ENCODE measurements around the gene GSTT4.

GSTT4 gene

DNA sequence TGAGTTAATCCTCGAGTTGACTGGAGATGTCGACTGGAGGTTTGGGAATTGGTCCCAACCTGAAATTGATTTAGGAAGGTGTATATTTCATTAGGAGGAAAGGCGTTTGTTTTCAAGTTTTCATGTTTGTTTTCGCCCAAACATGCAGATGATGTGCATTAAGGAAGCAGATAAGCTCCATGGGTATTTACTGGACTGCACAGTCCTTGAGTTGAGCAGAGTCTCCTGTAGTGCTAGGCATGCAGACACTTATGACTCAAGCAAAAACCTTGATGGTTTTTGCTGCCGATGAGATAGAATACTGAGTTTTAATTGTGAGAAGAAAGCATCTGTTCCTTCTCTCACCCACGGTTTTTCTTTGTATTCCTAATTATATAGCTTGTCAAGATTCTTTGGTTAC is 33.8 kb upstream of the GSTT4 start:
- Histone ChIP-seq H3K36me3 (ENCODE audit: control insufficient read depth, insufficient read depth, low read length) (peaks cover 26% of the 10 kb centered on the region), H3K4me3 (replicated peaks; ENCODE audit: low read depth, low read length) (no peak overlapping the region), H3K27me3 (replicated peaks; ENCODE audit: control insufficient read depth, insufficient read depth, low read length) (no peaks in the 10 kb centered on the region)
- TF ChIP-seq, protein P1, sequence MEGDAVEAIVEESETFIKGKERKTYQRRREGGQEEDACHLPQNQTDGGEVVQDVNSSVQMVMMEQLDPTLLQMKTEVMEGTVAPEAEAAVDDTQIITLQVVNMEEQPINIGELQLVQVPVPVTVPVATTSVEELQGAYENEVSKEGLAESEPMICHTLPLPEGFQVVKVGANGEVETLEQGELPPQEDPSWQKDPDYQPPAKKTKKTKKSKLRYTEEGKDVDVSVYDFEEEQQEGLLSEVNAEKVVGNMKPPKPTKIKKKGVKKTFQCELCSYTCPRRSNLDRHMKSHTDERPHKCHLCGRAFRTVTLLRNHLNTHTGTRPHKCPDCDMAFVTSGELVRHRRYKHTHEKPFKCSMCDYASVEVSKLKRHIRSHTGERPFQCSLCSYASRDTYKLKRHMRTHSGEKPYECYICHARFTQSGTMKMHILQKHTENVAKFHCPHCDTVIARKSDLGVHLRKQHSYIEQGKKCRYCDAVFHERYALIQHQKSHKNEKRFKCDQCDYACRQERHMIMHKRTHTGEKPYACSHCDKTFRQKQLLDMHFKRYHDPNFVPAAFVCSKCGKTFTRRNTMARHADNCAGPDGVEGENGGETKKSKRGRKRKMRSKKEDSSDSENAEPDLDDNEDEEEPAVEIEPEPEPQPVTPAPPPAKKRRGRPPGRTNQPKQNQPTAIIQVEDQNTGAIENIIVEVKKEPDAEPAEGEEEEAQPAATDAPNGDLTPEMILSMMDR (IDR thresholded peaks at IDR 0.05; ENCODE audit: insufficient read depth, low read length, poor library complexity, severe bottlenecking) = no peak
- DNase-seq (ENCODE audit: extremely low read depth, insufficient read length) = no peak

- Histone ChIP-seq H3K36me3 (ENCODE audit: control insufficient read depth, insufficient read depth, low read length) (peaks cover 24% of the 10 kb centered on the region), H3K27me3 (replicated peaks; ENCODE audit: control insufficient read depth, insufficient read depth, low read length) (no peaks in the 10 kb centered on the region), H3K4me3 (replicated peaks; ENCODE audit: low read depth, low read length) (no peak overlapping the region)
- DNase-seq (ENCODE audit: extremely low read depth, insufficient read length) = no peak
- TF ChIP-seq, protein P1 (IDR thresholded peaks at IDR 0.05; ENCODE audit: insufficient read depth, low read length, poor library complexity, severe bottlenecking) = no peak
Observed at GRCh38 chr22:24037851-24038765, 32.9 kb upstream of the GSTT4 start.

DNA sequence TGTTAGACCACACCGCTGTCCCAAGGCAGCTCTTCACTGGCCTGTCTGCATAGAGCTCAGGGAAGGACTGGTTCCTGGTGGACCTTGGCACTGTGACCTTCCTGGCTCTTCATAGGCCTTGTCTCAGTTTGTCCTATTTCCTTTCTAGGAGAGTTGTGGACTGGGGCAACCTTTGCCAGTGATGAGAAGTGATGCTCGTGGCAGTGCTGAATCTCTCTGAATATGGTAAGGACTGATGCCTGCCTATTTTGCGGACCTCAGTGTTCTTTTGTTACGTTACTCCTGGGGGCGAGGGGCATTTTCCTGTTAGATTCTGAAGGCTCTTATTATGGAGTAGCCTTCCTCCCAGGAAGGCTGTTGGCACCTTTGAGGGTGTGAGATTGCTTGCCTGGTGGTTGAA is 30.0 kb upstream of the GSTT4 start:
- Histone ChIP-seq H3K4me3 (replicated peaks; ENCODE audit: low read depth, low read length) (no peak overlapping the region), H3K27me3 (replicated peaks; ENCODE audit: control insufficient read depth, insufficient read depth, low read length) (no peaks in the 10 kb centered on the region), H3K36me3 (ENCODE audit: control insufficient read depth, insufficient read depth, low read length) (peaks cover 19% of the 10 kb centered on the region)
- no peak for DNase-seq (ENCODE audit: extremely low read depth, insufficient read length)
- TF ChIP-seq, protein P1 (IDR thresholded peaks at IDR 0.05; ENCODE audit: insufficient read depth, low read length, poor library complexity, severe bottlenecking) = no peak

DNA sequence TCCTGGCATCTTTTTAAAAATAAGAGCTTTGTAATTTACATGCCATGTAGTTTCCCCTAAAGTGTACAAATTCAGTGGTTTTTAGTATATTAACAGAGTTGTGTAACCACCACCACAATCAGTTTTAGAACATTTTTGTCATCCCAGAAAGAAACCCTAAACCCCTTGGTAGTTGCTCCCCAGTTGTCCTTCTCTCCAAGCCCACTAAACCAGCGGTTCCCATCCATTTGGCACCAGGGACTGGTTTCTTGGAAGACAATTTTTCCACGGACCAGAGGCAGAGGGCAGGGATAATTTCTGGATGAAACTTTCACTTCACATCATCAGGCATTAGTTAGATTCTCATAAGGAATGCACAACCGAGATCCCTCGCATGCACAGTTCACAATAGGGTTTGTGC is 28.5 kb upstream of the GSTT4 start:
- Histone ChIP-seq H3K36me3 (ENCODE audit: control insufficient read depth, insufficient read depth, low read length) (peaks cover 14% of the 10 kb centered on the region), H3K27me3 (replicated peaks; ENCODE audit: control insufficient read depth, insufficient read depth, low read length) (no peaks in the 10 kb centered on the region), H3K4me3 (replicated peaks; ENCODE audit: low read depth, low read length) (no peak overlapping the region)
- DNase-seq (ENCODE audit: extremely low read depth, insufficient read length) = no peak
- TF ChIP-seq, protein P1 (IDR thresholded peaks at IDR 0.05; ENCODE audit: insufficient read depth, low read length, poor library complexity, severe bottlenecking) = no peak

DNA sequence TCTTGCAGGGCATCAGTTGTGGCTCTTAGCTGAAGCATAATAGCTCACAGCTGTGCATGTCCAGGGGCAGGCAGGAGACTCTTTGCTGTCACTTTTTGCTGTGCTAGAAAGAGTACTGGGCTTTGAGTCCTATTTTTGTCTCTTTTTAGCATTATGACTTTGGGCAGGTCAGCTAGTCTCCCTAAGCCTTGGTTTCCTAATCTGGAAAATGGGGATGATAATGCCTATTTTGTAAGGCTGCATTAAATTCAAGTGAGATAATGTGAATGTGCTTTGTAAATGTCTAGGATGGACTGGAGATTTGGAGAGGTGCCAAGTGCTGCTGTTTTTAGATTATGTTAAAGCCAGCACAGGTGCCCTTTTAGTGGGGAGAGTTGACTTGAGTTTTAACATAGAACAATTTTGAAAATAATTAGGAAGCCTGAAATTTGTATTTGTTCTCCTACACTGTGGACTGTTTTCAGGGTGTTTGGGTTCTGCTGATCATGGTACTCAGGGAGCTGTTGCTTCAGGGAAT is 25.0 kb upstream of the GSTT4 start:
- DNase-seq (ENCODE audit: extremely low read depth, insufficient read length) = no peak
- TF ChIP-seq, protein P1 (IDR thresholded peaks at IDR 0.05; ENCODE audit: insufficient read depth, low read length, poor library complexity, severe bottlenecking) = no peak
- H3K27me3 ChIP-seq (replicated peaks; ENCODE audit: control insufficient read depth, insufficient read depth, low read length) = no peaks in the 10 kb centered on the region
- H3K4me3 ChIP-seq (replicated peaks; ENCODE audit: low read depth, low read length) = no peak overlapping the region
- H3K36me3 ChIP-seq (ENCODE audit: control insufficient read depth, insufficient read depth, low read length) = peaks cover 5% of the 10 kb centered on the region
